ENCODE results near the gene SLC16A3.

The SLC16A3 gene

DNA sequence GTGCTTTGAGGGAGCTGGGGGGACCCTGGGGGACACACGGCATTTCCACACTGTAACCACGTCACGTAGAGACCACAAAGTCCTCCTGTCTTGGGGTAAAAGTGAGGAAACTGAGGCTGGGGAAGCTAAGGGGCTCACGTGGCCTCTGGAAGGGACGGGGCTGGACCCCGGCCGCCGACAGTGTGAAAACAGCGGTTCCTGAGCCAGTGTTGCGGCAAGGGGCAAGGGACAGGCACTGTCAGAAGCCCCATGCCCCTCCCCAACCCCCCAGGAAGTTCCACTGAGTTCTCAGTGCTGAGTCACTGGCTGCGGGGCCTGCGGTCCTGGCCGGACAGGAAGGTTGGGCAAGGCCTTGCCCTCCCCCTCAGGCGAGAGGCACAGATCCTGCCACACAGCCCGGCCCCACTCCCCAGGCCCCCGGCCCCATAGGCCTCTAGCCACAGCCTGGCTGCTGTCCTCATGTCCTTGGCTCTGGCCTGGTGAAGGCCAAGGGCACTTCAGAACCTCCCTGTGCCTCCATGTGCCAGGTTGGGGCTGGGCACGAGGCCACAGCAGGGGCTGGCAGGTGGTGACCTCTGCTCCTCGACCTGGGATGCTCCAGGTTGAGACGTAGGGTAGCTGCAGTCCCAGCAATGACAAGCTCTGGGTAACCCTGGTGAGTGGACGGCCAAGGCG, 11.2 kb upstream of the SLC16A3 start:
- peak overlapping the region; percentile 91 for H3K9ac ChIP-seq (ENCODE audit: low read depth, low read length)

DNA sequence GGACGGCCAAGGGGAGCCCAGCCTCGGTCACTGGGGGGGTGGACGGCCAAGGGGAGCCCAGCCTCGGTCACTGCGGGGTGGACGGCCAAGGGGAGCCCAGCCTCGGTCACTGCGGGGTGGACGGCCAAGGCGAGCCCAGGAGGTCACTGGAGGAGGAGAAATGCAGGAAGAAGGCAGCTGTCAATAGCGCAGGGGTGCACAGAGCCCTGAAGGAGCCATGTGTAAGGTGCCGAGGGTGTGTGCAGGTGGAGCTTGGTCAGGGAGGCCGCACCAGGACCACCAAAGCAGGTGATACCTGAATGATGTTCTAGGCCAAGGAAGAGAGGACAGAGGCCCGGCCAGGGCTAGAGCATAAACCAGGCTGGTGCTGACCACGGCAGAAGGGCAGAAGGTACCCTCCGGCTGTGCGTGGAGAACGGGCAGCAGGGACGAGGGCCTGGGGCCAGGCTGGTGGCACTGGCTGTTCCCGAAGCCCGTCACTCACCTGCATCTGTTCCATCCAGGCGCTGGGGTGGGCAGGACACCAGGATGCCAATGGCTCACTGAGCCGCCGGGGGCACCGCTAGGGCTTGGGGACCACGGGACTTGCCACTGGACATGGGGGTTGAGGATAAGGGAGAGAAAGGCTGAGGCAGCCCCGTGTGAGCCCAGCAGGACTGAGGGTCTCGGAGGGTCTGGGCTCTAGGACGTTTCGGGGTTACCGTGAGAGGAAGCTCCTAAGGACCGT, 10.3 kb upstream of the SLC16A3 start:
- H3K9me3 ChIP-seq (replicated peaks; ENCODE audit: low read length) = no peaks in the 10 kb centered on the region
- H3K9ac ChIP-seq (ENCODE audit: low read depth, low read length) = peak overlapping the region; percentile 18
- H3K4me1 ChIP-seq (ENCODE audit: control insufficient read depth, insufficient read depth, low read length) = peaks cover 51% of the 10 kb centered on the region
- H3K4me3 ChIP-seq (ENCODE audit: low read length) = no peak overlapping the region
- H3K4me2 ChIP-seq (ENCODE audit: low read length) = peak overlapping the region; percentile 21
- H3K36me3 ChIP-seq (ENCODE audit: insufficient read depth, low read length) = no peaks in the 10 kb centered on the region
- no peaks in the 10 kb centered on the region for H3K27me3 ChIP-seq (ENCODE audit: control insufficient read depth, insufficient read depth, low read length)

More for the DNA sequence above, 11.2 kb upstream of the SLC16A3 start:
- Histone ChIP-seq H3K27me3 (ENCODE audit: control insufficient read depth, insufficient read depth, low read length) (no peaks in the 10 kb centered on the region), H3K4me3 (ENCODE audit: low read length) (peak overlapping the region; percentile 53), H3K9me3 (replicated peaks; ENCODE audit: low read length) (no peaks in the 10 kb centered on the region), H3K4me2 (ENCODE audit: low read length) (peak overlapping the region; percentile 71), H3K4me1 (ENCODE audit: control insufficient read depth, insufficient read depth, low read length) (peaks cover 53% of the 10 kb centered on the region), H3K36me3 (ENCODE audit: insufficient read depth, low read length) (no peaks in the 10 kb centered on the region)

DNA sequence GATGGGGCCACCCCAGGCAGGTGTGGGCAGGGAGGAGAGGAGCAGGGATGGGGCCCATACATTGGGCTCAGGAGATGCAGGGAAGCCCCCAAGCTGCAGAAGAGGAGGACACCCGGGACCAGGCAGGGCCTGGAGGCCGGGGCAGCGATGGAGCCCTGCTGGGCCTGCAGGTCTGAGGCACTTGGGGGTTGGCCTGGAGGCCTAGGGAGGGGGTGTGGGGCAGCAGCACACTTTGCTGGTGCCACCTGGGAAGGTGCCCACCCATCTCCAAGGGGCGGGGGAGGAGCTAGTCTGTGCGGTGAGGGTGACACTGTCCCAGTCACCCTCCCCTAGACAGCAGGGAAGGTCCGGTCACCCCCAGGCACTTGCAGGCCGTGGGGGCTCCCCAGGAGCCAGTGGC, 9.8 kb upstream of the SLC16A3 start:
- H3K9ac ChIP-seq (ENCODE audit: low read depth, low read length) = peak overlapping the region; percentile 18
- peak overlapping the region; percentile 5 for H3K4me2 ChIP-seq (ENCODE audit: low read length)
- H3K36me3 ChIP-seq (ENCODE audit: insufficient read depth, low read length) = no peaks in the 10 kb centered on the region
- H3K27me3 ChIP-seq (ENCODE audit: control insufficient read depth, insufficient read depth, low read length) = no peaks in the 10 kb centered on the region
- no peaks in the 10 kb centered on the region for H3K9me3 ChIP-seq (replicated peaks; ENCODE audit: low read length)
- no peak overlapping the region for H3K4me3 ChIP-seq (ENCODE audit: low read length)
- peaks cover 47% of the 10 kb centered on the region for H3K4me1 ChIP-seq (ENCODE audit: control insufficient read depth, insufficient read depth, low read length)

DNA sequence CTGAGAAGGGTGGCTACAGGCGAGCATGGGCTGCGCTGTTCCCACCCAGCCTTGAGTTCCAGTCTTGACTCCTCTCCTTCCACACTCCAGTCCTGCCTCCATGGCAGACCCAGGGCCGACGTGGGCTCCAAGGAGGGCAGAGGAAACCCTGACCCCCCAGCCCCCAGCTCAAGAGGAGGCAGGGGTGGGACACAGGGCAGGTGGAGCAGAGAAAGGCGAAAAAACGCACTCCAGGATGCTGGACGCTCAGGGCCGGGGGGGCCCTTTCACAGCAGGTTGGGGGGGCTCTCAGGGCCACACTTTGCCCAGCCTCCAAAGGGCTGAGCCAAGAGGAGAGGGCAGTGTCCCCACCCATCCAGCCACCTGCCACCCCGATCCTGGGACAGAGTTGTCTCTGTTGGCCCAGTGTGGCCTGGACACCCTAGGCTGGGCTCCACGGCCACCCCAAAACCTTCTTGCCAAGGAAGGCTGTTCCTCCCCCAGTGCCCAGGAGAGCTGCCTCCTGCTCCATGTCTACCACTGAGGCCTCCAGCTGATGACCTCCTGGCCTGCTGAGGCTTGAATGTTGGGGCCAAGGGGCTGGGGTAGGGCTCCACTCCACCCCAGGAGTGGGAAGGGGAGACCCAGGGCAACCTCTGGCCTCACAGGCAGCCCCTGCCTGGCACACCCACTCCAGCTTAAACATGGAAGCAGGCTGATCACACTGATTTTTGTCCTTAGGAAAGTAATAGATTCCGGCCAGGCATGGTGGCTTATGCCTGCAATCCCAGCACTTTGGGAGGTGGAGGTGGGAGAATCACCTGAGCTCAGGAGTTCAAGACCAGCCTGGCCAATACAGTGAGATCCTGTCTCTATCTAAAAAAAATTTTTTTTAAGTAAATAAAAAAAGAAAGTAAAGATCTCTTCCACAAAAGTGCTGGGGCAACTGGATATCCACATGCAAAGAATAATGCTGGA, 8.8 kb upstream of the SLC16A3 start:
- no peak overlapping the region for H3K9ac ChIP-seq (ENCODE audit: low read depth, low read length)
- no peaks in the 10 kb centered on the region for H3K27me3 ChIP-seq (ENCODE audit: control insufficient read depth, insufficient read depth, low read length)
- H3K36me3 ChIP-seq (ENCODE audit: insufficient read depth, low read length) = no peaks in the 10 kb centered on the region
- no peaks in the 10 kb centered on the region for H3K9me3 ChIP-seq (replicated peaks; ENCODE audit: low read length)
- H3K4me3 ChIP-seq (ENCODE audit: low read length) = no peak overlapping the region
- no peak overlapping the region for H3K4me2 ChIP-seq (ENCODE audit: low read length)
- H3K4me1 ChIP-seq (ENCODE audit: control insufficient read depth, insufficient read depth, low read length) = peaks cover 40% of the 10 kb centered on the region

DNA sequence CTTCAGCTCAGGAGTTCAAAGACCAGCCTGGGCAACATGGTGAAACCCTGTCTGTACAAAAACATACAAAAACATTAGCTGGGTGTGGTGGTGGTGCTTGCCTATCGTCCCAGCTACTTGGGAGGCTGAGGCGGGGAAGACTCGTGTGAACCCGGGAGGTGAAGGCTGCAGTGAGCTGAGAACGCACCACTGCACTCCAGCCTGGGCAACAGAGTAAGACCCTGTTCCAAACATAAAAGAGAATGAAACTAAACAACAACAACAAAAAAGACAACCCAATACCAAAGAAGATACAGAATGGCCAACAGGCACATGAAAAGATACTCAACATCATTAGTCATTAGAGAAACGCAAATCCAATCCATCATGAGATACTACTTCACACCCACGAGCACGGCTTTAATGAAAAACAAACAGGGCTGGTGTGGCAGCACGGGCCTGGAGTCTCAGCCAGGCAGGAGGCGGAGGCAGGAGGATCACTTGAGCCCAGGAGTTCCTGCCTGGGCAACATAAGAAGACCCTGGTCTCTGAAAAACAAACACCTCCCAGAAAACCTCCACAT, 7.4 kb upstream of the SLC16A3 start:
- peaks cover 28% of the 10 kb centered on the region for H3K4me1 ChIP-seq (ENCODE audit: control insufficient read depth, insufficient read depth, low read length)
- no peak overlapping the region for H3K4me3 ChIP-seq (ENCODE audit: low read length)
- no peaks in the 10 kb centered on the region for H3K27me3 ChIP-seq (ENCODE audit: control insufficient read depth, insufficient read depth, low read length)
- H3K36me3 ChIP-seq (ENCODE audit: insufficient read depth, low read length) = no peaks in the 10 kb centered on the region
- no peaks in the 10 kb centered on the region for H3K9me3 ChIP-seq (replicated peaks; ENCODE audit: low read length)
- H3K9ac ChIP-seq (ENCODE audit: low read depth, low read length) = no peak overlapping the region
- H3K4me2 ChIP-seq (ENCODE audit: low read length) = no peak overlapping the region

DNA sequence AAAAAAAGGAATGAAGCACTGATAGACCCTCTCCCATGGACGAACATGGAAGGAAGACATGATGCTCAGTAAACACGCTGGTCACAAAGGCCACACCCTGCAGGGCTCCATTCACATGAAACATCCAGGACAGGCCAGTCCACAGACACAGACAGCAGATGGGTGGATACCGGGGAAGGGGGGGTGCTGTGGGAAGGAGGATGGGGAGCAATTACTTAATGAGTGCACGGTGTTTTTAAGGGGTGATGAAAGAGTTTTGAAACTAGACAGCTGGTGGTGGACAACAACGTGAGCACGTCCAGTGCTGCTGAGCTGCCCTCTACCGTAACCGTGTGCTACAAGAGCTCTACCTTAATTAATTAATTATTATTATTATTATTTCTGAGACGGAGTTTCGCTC, 6.0 kb upstream of the SLC16A3 start:
- Histone ChIP-seq H3K27me3 (ENCODE audit: control insufficient read depth, insufficient read depth, low read length) (no peaks in the 10 kb centered on the region), H3K9me3 (replicated peaks; ENCODE audit: low read length) (no peaks in the 10 kb centered on the region), H3K36me3 (ENCODE audit: insufficient read depth, low read length) (no peaks in the 10 kb centered on the region), H3K4me1 (ENCODE audit: control insufficient read depth, insufficient read depth, low read length) (peaks cover 14% of the 10 kb centered on the region), H3K9ac (ENCODE audit: low read depth, low read length) (no peak overlapping the region), H3K4me2 (ENCODE audit: low read length) (no peak overlapping the region), H3K4me3 (ENCODE audit: low read length) (no peak overlapping the region)

DNA sequence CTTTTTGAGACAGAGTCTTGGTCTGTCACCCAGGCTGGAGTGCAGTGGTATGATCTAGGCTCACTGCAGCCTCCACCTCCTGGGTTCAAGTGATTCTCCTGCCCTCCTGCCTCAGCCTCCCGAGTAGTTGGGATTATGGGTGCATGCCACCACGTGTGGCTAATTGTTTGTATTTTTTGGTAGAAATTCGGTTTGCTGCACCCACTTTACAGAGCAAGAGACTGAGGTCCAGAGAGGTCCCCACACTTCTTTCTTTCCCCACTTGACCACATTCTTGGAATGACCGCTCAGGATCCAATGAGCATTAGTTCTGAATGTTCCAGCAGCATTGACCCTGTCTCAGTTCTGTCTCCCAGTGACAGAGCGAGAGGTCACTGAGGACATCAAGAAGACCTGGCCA, 5.3 kb upstream of the SLC16A3 start:
- H3K4me2 ChIP-seq (ENCODE audit: low read length) = no peak overlapping the region
- H3K27me3 ChIP-seq (ENCODE audit: control insufficient read depth, insufficient read depth, low read length) = no peaks in the 10 kb centered on the region
- no peak overlapping the region for H3K9ac ChIP-seq (ENCODE audit: low read depth, low read length)
- no peak overlapping the region for H3K4me3 ChIP-seq (ENCODE audit: low read length)
- H3K36me3 ChIP-seq (ENCODE audit: insufficient read depth, low read length) = no peaks in the 10 kb centered on the region
- H3K4me1 ChIP-seq (ENCODE audit: control insufficient read depth, insufficient read depth, low read length) = peaks cover 13% of the 10 kb centered on the region
- no peaks in the 10 kb centered on the region for H3K9me3 ChIP-seq (replicated peaks; ENCODE audit: low read length)

DNA sequence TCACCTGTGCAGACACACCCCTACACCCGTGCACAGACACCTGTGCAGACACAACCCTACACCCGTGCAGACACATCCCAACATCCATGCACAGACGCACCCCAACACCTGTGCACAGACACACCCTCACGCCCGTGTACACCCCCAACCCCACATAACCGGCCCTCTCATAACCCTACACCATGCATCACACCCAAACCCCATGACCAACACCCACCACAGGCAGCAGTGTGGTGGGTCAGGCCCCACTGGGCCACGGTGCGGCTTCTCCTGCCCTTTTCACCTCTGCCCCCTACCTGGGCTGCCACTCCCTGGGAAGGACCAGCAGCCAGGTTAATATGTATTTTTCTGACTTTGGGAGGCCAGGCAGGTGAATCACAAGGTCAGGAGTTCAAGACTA, 4.2 kb upstream of the SLC16A3 start:
- H3K4me1 ChIP-seq (ENCODE audit: control insufficient read depth, insufficient read depth, low read length) = peaks cover 8% of the 10 kb centered on the region
- H3K9me3 ChIP-seq (replicated peaks; ENCODE audit: low read length) = no peaks in the 10 kb centered on the region
- no peak overlapping the region for H3K9ac ChIP-seq (ENCODE audit: low read depth, low read length)
- H3K36me3 ChIP-seq (ENCODE audit: insufficient read depth, low read length) = peaks cover 4% of the 10 kb centered on the region
- H3K27me3 ChIP-seq (ENCODE audit: control insufficient read depth, insufficient read depth, low read length) = no peaks in the 10 kb centered on the region
- no peak overlapping the region for H3K4me3 ChIP-seq (ENCODE audit: low read length)
- no peak overlapping the region for H3K4me2 ChIP-seq (ENCODE audit: low read length)

DNA sequence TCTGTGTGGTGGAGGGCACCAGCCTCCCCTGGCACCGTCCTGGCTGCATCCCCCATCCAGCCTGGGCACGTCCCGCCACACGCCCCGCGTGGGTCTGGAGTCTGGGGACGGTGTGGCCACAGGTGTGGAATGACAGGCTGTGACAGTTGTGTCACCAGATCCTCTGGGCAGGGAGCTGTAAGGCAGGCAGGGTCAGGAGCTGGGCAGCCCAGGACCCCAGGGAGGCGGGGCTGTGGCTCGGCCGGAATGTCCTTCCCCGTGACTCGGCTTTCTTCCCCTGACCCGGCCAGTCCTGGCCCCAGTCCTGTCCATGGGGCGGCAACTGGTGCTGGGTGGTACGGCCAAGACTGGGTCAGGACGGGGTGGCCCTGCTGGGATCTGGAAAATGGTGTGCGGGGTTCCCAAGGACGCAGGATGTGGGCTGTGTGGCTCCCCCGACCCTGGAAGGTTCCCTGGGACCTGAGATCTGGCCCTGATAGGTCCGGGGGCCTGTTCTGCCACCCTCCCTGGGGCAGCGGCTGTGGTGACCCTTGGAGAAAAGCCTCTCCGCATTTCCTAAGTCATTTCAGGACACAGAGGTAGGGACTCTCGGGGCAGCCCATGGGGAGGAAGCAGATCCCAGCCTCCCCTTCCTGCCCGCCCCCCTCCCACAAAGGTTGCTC, 3.3 kb upstream of the SLC16A3 start:
- H3K36me3 ChIP-seq (ENCODE audit: insufficient read depth, low read length) = peaks cover 4% of the 10 kb centered on the region
- no peaks in the 10 kb centered on the region for H3K27me3 ChIP-seq (ENCODE audit: control insufficient read depth, insufficient read depth, low read length)
- H3K9me3 ChIP-seq (replicated peaks; ENCODE audit: low read length) = no peaks in the 10 kb centered on the region
- no peak overlapping the region for H3K9ac ChIP-seq (ENCODE audit: low read depth, low read length)
- no peak overlapping the region for H3K4me2 ChIP-seq (ENCODE audit: low read length)
- H3K4me1 ChIP-seq (ENCODE audit: control insufficient read depth, insufficient read depth, low read length) = peaks cover 16% of the 10 kb centered on the region
- H3K4me3 ChIP-seq (ENCODE audit: low read length) = no peak overlapping the region

DNA sequence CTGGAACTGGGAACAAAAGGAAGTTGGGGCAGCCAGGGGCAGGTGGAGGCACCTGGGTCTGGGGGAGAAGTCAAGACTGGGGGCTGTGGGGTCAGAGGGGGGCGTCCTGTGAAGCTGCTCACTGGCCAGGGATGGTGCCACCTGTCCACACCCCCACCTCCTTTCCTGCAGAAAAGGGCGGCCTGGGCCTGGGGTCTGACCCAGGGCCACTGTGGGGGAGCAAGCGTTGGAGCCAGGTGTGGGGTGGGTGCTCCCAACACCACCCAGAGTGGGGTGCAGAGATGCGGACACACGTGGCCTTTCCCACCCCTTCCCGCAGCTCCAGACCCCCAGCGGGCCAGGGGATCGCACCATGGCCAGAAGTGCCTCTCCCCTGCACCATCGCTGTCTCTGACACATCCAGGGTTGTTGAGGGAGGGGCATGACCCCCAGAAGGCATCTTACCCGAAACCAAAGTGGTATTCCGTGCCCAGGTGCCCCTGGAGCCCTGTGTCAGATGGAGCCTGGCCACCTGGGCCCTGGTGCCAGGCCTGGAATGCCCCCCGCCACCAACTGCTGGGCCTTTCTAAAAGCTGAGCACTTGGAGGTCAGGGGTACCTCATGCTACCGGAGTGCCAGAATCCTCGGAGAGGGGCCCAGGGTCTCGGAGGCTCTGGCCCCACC, 2.6 kb upstream of the SLC16A3 start:
- Histone ChIP-seq H3K4me3 (ENCODE audit: low read length) (no peak overlapping the region), H3K4me1 (ENCODE audit: control insufficient read depth, insufficient read depth, low read length) (peaks cover 22% of the 10 kb centered on the region)

More for the DNA sequence above, 2.6 kb upstream of the SLC16A3 start:
- peaks cover 4% of the 10 kb centered on the region for H3K36me3 ChIP-seq (ENCODE audit: insufficient read depth, low read length)
- H3K9me3 ChIP-seq (replicated peaks; ENCODE audit: low read length) = no peaks in the 10 kb centered on the region
- no peak overlapping the region for H3K9ac ChIP-seq (ENCODE audit: low read depth, low read length)
- no peak overlapping the region for H3K4me2 ChIP-seq (ENCODE audit: low read length)
- no peaks in the 10 kb centered on the region for H3K27me3 ChIP-seq (ENCODE audit: control insufficient read depth, insufficient read depth, low read length)
